ENCODE data around the gene ECHS1. TPM values are rescaled to one million over a fixed set of nuclear protein-coding genes. Genes with fewer than 3 reads are reported as not detected.

ECHS1 gene
- total RNA-seq, 4 donors from 2014 or later = 64.0 to 77.7 (median 73.2) TPM

GRCh38 chr10:133350950-133351329 lies 22.2 kb downstream of the ECHS1 start:
- Histone ChIP-seq H3K27me3 (peaks cover 0 to 91% (median 14%) of the 10 kb centered on the region in 4 donors), H3K27ac (replicated peaks in 1 of 4) (no peak overlapping the region), H3K4me3 (no peak overlapping the region), H3K9me3 (no peaks in the 10 kb centered on the region), H3K36me3 (peaks cover 0 to 4% (median 0%) of the 10 kb centered on the region in 4 donors), H3K4me1 (peaks cover 0 to 4% (median 0%) of the 10 kb centered on the region in 4 donors)
- 42% methylated on average over 4 of the region's 13 CpGs for WGBS
- intact Hi-C loops (cut with DNase I) = no loop called here
- TF ChIP-seq POLR2AphosphoS5 (IDR thresholded peaks at IDR 0.05) (no peak), POLR2A (IDR thresholded peaks at IDR 0.05; ENCODE audit: low read depth) (no peak), CTCF (IDR thresholded peaks at IDR 0.05) (no peak), EP300 (IDR thresholded peaks at IDR 0.05) (no peak)
- no peak for DNase-seq (ENCODE audit: extremely low spot score)

GRCh38 chr10:133350283-133350949 lies 22.7 kb downstream of the ECHS1 start:
- Histone ChIP-seq H3K4me3 (no peak overlapping the region), H3K36me3 (peaks cover 0 to 2% (median 0%) of the 10 kb centered on the region in 4 donors), H3K27ac (replicated peaks in 1 of 4) (no peak overlapping the region), H3K4me1 (peaks cover 0 to 4% (median 0%) of the 10 kb centered on the region in 4 donors), H3K27me3 (peaks cover 0 to 91% (median 13%) of the 10 kb centered on the region in 4 donors), H3K9me3 (no peaks in the 10 kb centered on the region)
- TF ChIP-seq EP300 (IDR thresholded peaks at IDR 0.05) (no peak), CTCF (IDR thresholded peaks at IDR 0.05) (no peak), POLR2A (IDR thresholded peaks at IDR 0.05; ENCODE audit: low read depth) (no peak), POLR2AphosphoS5 (IDR thresholded peaks at IDR 0.05) (no peak)
- intact Hi-C loops (cut with DNase I) = no loop called here
- no peak for DNase-seq (ENCODE audit: extremely low spot score)
- WGBS = 94% methylated on average over 2 of the region's 12 CpGs

GRCh38 chr10:133349577-133350011 lies 23.6 kb downstream of the ECHS1 start:
- no peak overlapping the region for H3K4me3 ChIP-seq
- peaks cover 0 to 91% (median 13%) of the 10 kb centered on the region in 4 donors for H3K27me3 ChIP-seq
- H3K27ac ChIP-seq (replicated peaks in 1 of 4) = no peak overlapping the region
- H3K4me1 ChIP-seq = peaks cover 0 to 4% (median 0%) of the 10 kb centered on the region in 4 donors
- TF ChIP-seq POLR2A (IDR thresholded peaks at IDR 0.05; ENCODE audit: low read depth) = no peak
- intact Hi-C loops (cut with DNase I) = no loop called here
- H3K9me3 ChIP-seq = no peaks in the 10 kb centered on the region
- DNase-seq (ENCODE audit: extremely low spot score) = no peak
- H3K36me3 ChIP-seq = no peaks in the 10 kb centered on the region
- 85% methylated on average over 3 of the region's 9 CpGs for WGBS

- no peak overlapping the region for H3K27ac ChIP-seq (replicated peaks in 1 of 4)
- H3K9me3 ChIP-seq = no peaks in the 10 kb centered on the region
- H3K4me3 ChIP-seq = no peak overlapping the region
- no peaks in the 10 kb centered on the region for H3K36me3 ChIP-seq
- no peak for DNase-seq (ENCODE audit: extremely low spot score)
- 80% methylated on average over 8 of the region's 8 CpGs for WGBS
- TF ChIP-seq EP300 (IDR thresholded peaks at IDR 0.05) (no peak), POLR2AphosphoS5 (IDR thresholded peaks at IDR 0.05) (no peak), POLR2A (IDR thresholded peaks at IDR 0.05; ENCODE audit: low read depth) (no peak), CTCF (IDR thresholded peaks at IDR 0.05) (no peak)
- intact Hi-C loops (cut with DNase I) = no loop called here
- peaks cover 0 to 91% (median 13%) of the 10 kb centered on the region in 4 donors for H3K27me3 ChIP-seq
- peaks cover 0 to 4% (median 0%) of the 10 kb centered on the region in 4 donors for H3K4me1 ChIP-seq
Measured at GRCh38 chr10:133349160-133349568, 24.0 kb downstream of the ECHS1 start.

GRCh38 chr10:133347710-133348517 lies 25.2 kb downstream of the ECHS1 start:
- peaks cover 0 to 92% (median 15%) of the 10 kb centered on the region in 4 donors for H3K27me3 ChIP-seq
- H3K36me3 ChIP-seq = no peaks in the 10 kb centered on the region
- H3K9me3 ChIP-seq = no peaks in the 10 kb centered on the region
- peaks cover 0 to 4% (median 0%) of the 10 kb centered on the region in 4 donors for H3K4me1 ChIP-seq
- no peak for DNase-seq (ENCODE audit: extremely low spot score)
- intact Hi-C loops (cut with DNase I) = no loop called here
- TF ChIP-seq EP300 (IDR thresholded peaks at IDR 0.05) (no peak), POLR2AphosphoS5 (IDR thresholded peaks at IDR 0.05) (no peak), CTCF (IDR thresholded peaks at IDR 0.05) (no peak), POLR2A (IDR thresholded peaks at IDR 0.05; ENCODE audit: low read depth) (no peak)
- no peak overlapping the region for H3K4me3 ChIP-seq
- WGBS = 56% methylated on average over 8 of the region's 16 CpGs
- no peak overlapping the region for H3K27ac ChIP-seq (replicated peaks in 1 of 4)

Data from esophagus muscularis mucosa (tissue), 4 donors.